ENCODE results near the gene SMARCA4. TPM values are rescaled to one million over a fixed set of nuclear protein-coding genes. Genes with fewer than 3 reads are reported as not detected.

The SMARCA4 gene
- total RNA-seq, 1 experiment from 2014 or later = 36.2 TPM

- no TSS peak for BruUV-seq (replicated peaks)
- Histone ChIP-seq H3K4me3 (ENCODE audit: low read depth in 2 of 2, low read length in 2 of 2) (no peak overlapping the region), H3K36me3 (ENCODE audit: control insufficient read depth, insufficient read depth, low read length) (no peaks in the 10 kb centered on the region; the same call in 1 of the 2 replicates)
Measured at GRCh38 chr19:11020982-11021759, 60.3 kb downstream of the SMARCA4 start.

GRCh38 chr19:11021760-11022144, 60.9 kb downstream of the SMARCA4 start:
- TF ChIP-seq SIN3A (IDR thresholded peaks at IDR 0.05; ENCODE audit: borderline replicate concordance, insufficient read depth, low read depth, low read length) = no peak
- TF ChIP-seq CTCF (IDR thresholded peaks at IDR 0.05) = no peak
- TF ChIP-seq POLR2AphosphoS5 (IDR thresholded peaks at IDR 0.05; ENCODE audit: low read depth, low read length) = no peak
- TF ChIP-seq TCF7L2 (IDR thresholded peaks at IDR 0.05; ENCODE audit: low read depth, low read length) = no peak
- TF ChIP-seq REST (IDR thresholded peaks at IDR 0.05; ENCODE audit: insufficient read depth in 1 of 2, low read depth in 2 of 2, low read length in 1 of 2) = no peak
- ChIA-PET CTCF (no interaction called here), POLR2A (no interaction called here)
- intact Hi-C loops (cut with micrococcal nuclease; ENCODE audit: unreplicated experiment) (no loop called here), in situ Hi-C loops (cut with HindIII; ENCODE audit: low pct_unique_long_range_greater_than_20kb, low sequenced_read_pairs) (no loop called here)
- H3K4me1 ChIP-seq (ENCODE audit: control insufficient read depth, insufficient read depth, low read length) = no peaks in the 10 kb centered on the region
- DNase-seq (ENCODE audit: low read depth, low spot score) (no peak), ATAC-seq (no peak)
- H3K36me3 ChIP-seq (ENCODE audit: control insufficient read depth, insufficient read depth, low read length) = no peaks in the 10 kb centered on the region; the same call in 1 of the 2 replicates
- no peak overlapping the region for H3K27ac ChIP-seq (ENCODE audit: low read length)
- no peak overlapping the region for H3K4me3 ChIP-seq (ENCODE audit: low read depth in 2 of 2, low read length in 2 of 2)
- H3K9me3 ChIP-seq (ENCODE audit: control insufficient read depth, insufficient read depth, low read depth, low read length) = no peaks in the 10 kb centered on the region
- BruUV-seq (replicated peaks) = no TSS peak
- H3K27me3 ChIP-seq (ENCODE audit: control insufficient read depth, insufficient read depth, low read length) = no peaks in the 10 kb centered on the region

More at GRCh38 chr19:11020982-11021759, 60.3 kb downstream of the SMARCA4 start:
- intact Hi-C loops (cut with micrococcal nuclease; ENCODE audit: unreplicated experiment) = no loop called here
- Histone ChIP-seq H3K27ac (ENCODE audit: low read length) (no peak overlapping the region), H3K9me3 (ENCODE audit: control insufficient read depth, insufficient read depth, low read depth, low read length) (no peaks in the 10 kb centered on the region), H3K27me3 (ENCODE audit: control insufficient read depth, insufficient read depth, low read length) (no peaks in the 10 kb centered on the region), H3K4me1 (ENCODE audit: control insufficient read depth, insufficient read depth, low read length) (no peaks in the 10 kb centered on the region)
- no peak for ATAC-seq
- in situ Hi-C loops (cut with HindIII; ENCODE audit: low pct_unique_long_range_greater_than_20kb, low sequenced_read_pairs) = no loop called here
- CTCF ChIA-PET = no interaction called here
- no peak for DNase-seq (ENCODE audit: low read depth, low spot score)
- no peak for TF ChIP-seq CTCF (IDR thresholded peaks at IDR 0.05)
- TF ChIP-seq SIN3A (IDR thresholded peaks at IDR 0.05; ENCODE audit: borderline replicate concordance, insufficient read depth, low read depth, low read length) = no peak
- TF ChIP-seq TCF7L2 (IDR thresholded peaks at IDR 0.05; ENCODE audit: low read depth, low read length) = no peak
- no peak for TF ChIP-seq POLR2AphosphoS5 (IDR thresholded peaks at IDR 0.05; ENCODE audit: low read depth, low read length)
- TF ChIP-seq REST (IDR thresholded peaks at IDR 0.05; ENCODE audit: insufficient read depth in 1 of 2, low read depth in 2 of 2, low read length in 1 of 2) = no peak
- POLR2A ChIA-PET = no interaction called here

All from Panc1 (cell line).